Kidney tubule cell (primary cell): ENCODE results near the gene ACADS.

Experiments used
- DNase-seq: peaks from one replicate; pipeline ENCODE4 v3.0.0-alpha.2; 2018; ENCODE audit warnings: low spot score

Gene ACADS, protein sequence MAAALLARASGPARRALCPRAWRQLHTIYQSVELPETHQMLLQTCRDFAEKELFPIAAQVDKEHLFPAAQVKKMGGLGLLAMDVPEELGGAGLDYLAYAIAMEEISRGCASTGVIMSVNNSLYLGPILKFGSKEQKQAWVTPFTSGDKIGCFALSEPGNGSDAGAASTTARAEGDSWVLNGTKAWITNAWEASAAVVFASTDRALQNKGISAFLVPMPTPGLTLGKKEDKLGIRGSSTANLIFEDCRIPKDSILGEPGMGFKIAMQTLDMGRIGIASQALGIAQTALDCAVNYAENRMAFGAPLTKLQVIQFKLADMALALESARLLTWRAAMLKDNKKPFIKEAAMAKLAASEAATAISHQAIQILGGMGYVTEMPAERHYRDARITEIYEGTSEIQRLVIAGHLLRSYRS

GRCh38 chr12:120725659-120726509, at the start of gene ACADS:
Gene ACADS (plus strand): TSS chr12:120725826. CDS start chr12:120725886, 60 bp downstream.
- DNase-seq = peak; percentile 89

GRCh38 chr12:120677765-120678473, 47.7 kb upstream of the ACADS start:
- peak; percentile 51 for DNase-seq

- peak; percentile 17 for DNase-seq
Measured at GRCh38 chr12:120678572-120678971, 47.1 kb upstream of the ACADS start.

- DNase-seq = no peak
Measured at GRCh38 chr12:120680165-120680738, 45.4 kb upstream of the ACADS start.

- DNase-seq = peak; percentile 33
Measured at GRCh38 chr12:120684523-120684932, 41.1 kb upstream of the ACADS start.

- DNase-seq = no peak
Measured at GRCh38 chr12:120685522-120685921, 40.1 kb upstream of the ACADS start.

GRCh38 chr12:120686151-120686689, 39.4 kb upstream of the ACADS start:
- DNase-seq = peak; percentile 98

GRCh38 chr12:120686690-120687577, 38.7 kb upstream of the ACADS start, which contains the start of gene MLEC:
Gene MLEC (plus strand): TSS chr12:120687149. CDS start chr12:120687297, 148 bp downstream.
- peak; percentile 98 for DNase-seq

DNA sequence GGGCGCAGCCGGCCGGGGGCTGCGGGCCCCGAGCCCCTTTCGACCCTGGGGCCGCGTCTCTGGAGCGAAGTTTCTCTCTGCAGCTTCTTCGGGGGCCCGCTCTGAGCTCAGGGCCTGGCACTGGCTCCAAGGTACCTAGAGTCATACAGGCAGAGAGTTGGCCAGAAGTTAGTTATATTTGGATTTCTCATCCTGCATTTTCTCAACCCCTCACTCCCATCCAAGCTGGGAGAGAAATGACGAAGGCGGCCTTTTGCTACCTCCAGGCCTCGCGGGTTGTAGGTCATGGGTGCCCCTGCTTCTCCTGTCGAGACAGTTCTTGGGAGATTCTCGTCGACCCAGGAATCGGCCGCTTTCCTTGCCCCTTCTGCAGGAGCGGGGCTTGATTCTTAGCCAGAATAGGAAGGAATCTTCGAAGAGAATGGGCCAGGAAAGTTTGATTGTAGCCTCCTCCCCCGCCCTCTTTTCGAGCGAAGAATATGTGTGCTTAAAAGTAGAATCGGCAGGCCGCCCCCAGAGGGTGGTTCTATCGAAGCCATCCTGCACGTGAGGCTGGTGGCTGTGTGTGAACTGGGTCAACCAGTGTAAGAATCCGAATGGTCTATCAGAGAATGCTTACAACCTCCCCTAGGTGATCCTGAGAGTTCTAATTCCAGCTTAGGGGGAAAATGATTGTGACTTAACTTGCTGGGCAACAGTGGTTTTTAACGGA, 37.9 kb upstream of the ACADS start:
- DNase-seq = peak; percentile 26

DNA sequence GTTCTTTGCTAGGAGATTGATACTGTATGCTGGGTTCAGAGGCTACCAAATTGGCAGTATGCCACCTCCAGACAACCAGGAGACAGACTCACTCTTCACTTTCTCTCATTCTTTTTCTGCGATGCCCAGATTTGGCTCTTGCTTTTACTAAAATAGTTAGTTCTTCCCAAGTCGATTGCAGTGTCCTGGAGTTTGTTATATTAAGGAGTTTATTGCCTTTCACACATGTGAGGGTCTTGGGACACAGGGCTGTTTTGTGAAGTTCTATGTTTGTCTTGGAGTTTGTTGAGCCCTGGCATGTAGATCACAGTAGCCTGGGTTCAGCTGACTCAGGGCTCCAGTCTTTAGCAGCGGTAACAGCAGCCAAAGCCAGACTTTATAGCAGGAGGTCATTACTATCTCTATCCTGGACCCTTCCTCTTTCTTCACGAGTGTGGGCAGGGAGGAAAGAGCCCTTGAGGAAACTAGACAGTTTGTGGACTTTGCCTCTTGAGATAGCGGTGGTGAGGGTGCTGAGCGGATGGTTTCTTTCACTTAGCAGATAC, 37.0 kb upstream of the ACADS start:
- peak; percentile 43 for DNase-seq

DNA sequence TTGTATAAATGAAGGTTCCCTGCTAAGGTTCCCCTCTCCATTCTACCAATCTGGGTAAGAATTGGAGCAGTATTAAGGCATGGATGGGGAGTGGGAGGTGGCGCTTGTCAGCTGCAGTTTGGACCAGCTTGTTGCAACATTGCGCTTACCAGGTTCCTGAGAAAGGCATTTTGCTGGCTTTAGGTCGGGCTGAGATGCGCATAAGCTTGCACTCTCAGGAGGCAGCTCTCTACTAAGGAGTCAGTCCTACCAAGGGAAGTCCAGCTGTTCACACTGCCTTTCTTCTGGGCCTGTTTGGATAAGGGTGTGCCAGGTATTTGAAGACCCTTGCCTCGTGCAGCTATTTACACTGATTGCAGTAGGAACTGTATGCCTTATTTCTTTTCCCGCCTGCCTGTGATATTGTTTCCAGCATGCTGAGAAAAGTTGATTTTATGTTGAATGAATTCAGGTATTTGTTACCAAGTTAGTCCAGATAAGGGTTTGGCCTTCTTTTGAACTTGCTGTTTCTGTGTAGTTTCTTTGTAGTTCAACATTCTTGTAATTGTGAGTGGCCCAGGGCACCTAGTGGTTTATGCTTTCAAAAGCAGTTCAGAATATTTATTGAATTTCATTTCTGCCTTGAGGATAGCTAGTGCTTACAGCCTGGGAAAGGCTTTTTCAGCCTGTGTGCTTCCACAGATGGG, 36.1 kb upstream of the ACADS start:
- DNase-seq = no peak

DNA sequence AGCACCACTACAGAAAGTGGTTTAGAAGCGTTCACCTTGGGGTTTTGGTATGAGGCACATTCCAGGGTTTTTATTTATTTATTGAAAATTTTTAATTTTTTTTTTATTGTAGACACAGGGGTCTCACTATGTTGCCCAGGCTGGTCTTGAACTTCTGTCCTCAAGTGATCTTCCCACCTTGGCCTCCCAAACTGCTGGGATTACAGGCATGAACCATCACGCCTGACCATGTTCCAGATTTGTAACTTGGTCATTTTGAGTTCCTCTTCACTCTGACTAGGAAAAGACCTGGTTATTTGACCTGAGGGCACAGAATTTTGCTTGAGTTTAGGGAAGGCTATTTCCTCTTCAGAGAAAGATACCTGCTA, 35.6 kb upstream of the ACADS start:
- DNase-seq = no peak

DNA sequence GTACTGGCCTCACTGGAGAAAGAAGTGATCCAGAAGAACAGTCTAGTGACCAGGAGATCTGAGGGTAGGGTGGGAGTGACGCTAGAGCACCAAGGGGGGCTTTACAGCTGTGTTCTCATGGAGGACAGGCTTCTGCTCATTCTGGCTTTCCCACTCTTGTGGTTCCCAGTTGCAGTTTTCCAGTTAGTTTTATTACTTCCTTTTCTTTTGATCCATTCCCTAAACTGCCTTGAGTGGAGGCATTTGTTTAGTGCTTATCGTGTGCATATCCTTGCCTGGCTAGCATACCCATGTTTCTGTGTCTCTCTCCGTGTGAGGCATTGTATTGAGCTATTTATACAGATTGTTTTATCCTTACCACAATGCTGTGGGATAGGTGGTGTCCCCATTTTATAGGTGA, 34.6 kb upstream of the ACADS start:
- DNase-seq = no peak

DNA sequence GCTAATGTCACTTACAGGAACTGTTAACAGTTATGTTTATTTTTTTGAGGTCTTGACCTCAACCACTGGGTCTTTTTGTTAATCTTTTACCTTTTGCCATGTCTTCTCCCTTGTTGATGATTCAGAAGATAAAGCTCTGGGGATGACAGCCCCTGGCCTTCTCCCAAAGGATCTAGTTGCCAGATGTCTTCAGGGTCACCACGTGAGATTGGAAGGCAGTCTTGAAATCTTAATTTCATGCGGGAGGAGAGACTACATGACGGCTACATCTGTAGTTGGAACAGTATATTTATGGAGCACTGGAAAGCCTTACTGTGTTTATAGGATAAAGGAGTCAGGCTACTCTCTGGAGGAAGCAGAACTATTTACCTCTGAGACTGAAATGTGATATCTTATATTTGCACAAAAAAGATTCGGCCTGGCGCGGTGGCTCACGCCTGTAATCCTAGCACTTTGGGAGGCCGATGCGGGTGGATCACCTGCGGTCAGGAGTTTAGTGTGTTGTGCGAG, 33.0 kb upstream of the ACADS start:
- peak; percentile 83 for DNase-seq

DNA sequence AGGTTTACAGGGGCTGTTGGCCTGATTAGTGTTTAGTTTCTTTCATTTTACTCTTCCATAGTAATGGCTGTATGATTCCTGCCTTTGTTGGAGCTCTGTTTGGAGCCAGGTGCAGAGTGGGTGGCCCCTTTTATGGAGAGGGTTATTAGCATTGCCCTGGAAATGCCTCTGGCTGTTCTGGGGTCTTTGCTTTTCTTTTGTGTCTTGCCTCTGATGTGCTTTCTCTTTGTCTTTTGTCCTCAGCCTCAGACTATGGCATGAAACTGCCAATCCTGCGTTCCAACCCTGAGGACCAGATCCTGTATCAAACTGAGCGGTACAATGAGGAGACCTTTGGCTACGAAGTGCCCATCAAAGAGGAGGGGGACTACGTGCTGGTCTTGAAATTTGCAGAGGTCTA, 31.8 kb upstream of the ACADS start:
- no peak for DNase-seq

DNA sequence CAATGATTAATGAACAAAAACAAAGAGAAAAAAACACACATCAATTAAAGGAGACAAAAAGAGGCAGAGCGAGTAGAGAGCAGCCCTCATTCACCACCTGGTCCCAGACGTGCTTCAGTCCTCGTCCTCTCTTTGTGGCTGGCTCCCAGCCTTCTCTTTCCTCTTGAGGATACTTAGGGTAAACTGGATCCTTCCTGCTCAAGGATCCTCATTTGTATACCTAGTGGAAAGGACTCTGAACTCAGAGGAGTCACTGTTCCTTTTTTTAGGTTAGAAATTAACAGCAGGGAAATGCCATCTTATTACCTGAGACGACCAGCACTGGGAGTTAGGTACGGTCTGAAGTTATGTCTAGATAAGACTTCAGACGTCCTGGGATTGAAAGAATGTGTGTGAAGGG, 29.0 kb upstream of the ACADS start:
- DNase-seq = no peak

DNA sequence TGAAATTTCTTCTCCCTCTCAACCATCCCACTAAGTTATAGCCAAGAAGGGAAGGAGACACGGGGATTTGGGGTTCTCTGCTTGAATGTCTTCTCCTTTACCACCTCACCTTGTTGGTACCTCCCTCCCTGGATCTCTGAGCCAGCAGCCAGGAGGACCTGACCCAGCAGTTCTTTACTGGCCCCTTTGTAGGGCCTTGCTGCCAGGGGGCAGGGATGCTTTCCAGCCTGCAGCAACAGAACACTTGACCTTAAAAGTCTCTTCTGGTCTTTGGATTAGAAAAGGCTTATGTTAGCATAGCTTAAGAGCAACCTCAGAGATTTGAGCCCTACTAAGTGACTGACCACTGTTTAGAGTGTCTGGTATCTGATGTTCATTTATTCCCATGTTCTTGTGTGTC, 28.3 kb upstream of the ACADS start:
- DNase-seq = no peak

DNA sequence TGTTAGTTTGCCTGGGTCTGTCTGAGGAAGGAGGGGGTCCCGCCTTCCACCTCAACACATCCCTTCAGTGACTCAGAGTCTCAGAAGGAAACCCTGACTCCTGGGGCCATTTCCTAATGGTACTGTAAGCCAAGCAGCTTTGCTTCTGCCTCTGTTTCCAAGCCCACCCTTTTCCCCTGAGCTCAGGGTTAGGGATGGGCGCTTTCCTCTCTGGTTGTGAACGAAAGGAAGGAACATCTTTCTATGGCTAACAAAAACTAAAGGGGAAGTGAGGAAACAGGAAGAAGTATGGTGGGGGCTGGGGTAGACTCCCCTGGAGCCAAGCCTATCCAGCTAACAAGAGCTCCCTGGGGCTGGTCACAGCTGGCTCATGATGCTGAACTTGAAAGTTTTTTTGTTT, 27.0 kb upstream of the ACADS start:
- DNase-seq = no peak

- DNase-seq = no peak
Measured at GRCh38 chr12:120699553-120699952, 26.1 kb upstream of the ACADS start.
